H9 (cell line): Measurements from ENCODE around the gene MTMR4. TPM values are rescaled to one million over a fixed set of nuclear protein-coding genes. Genes with fewer than 3 reads are reported as not detected.

ENCODE experiments used
- DNase-seq: peaks from one replicate; pipeline ENCODE4 v3.0.0-alpha.2; 2017
- H2AFZ ChIP-seq: one replicate; pipeline ENCODE4 v1.6.1; 2013; ENCODE audit warnings: mild to moderate bottlenecking, low read length, control low read depth, moderate library complexity
- H2AK5ac ChIP-seq: 2 replicates; pipeline ENCODE4 v1.6.1; 2013; ENCODE audit warnings: low read length, control low read depth, mixed read lengths; ENCODE audit not compliant: insufficient read length
- H2BK120ac ChIP-seq: one replicate; pipeline ENCODE4 v1.6.1; 2013; ENCODE audit warnings: low read depth, mild to moderate bottlenecking, low read length, control low read depth, inconsistent platforms; ENCODE audit not compliant: poor library complexity, severe bottlenecking
- H2BK12ac ChIP-seq: 2 replicates; pipeline ENCODE4 v1.6.1; 2013; ENCODE audit warnings: low read length, control low read depth, mixed read lengths, low read depth; ENCODE audit not compliant: insufficient read length
- H2BK15ac ChIP-seq: 2 replicates; pipeline ENCODE4 v1.6.1; 2013; ENCODE audit warnings: low read depth, low read length, control low read depth
- H2BK20ac ChIP-seq: one replicate; pipeline ENCODE4 v1.6.1; 2013; ENCODE audit warnings: low read depth, mild to moderate bottlenecking, low read length, control low read depth, inconsistent platforms; ENCODE audit not compliant: poor library complexity, severe bottlenecking
- H2BK5ac ChIP-seq: 2 replicates; pipeline ENCODE4 v1.6.1; 2013; ENCODE audit warnings: low read length, control low read depth, mixed read lengths; ENCODE audit not compliant: insufficient read length
- H3K14ac ChIP-seq: 2 replicates; pipeline ENCODE4 v1.6.1; 2013; ENCODE audit warnings: low read length, control low read depth; ENCODE audit not compliant: insufficient read depth
- H3K18ac ChIP-seq: 2 replicates; pipeline ENCODE4 v1.6.1; 2013; ENCODE audit warnings: low read depth, mild to moderate bottlenecking, mixed read lengths, low read length, control low read depth; ENCODE audit not compliant: insufficient read length
- H3K23ac ChIP-seq: 2 replicates; pipeline ENCODE4 v1.6.1; 2013; ENCODE audit warnings: low read length, control low read depth, mixed read lengths, low read depth; ENCODE audit not compliant: insufficient read length
- H3K23me2 ChIP-seq: 2 replicates; pipeline ENCODE4 v1.6.1; 2013; ENCODE audit warnings: low read depth, mild to moderate bottlenecking, mixed read lengths, low read length, control low read depth; ENCODE audit not compliant: insufficient read length, poor library complexity, severe bottlenecking
- H3K27ac ChIP-seq: 2 replicates; pipeline ENCODE4 v1.5.1; 2013; ENCODE audit warnings: low read length, control low read depth, mixed read lengths, low read depth; ENCODE audit not compliant: insufficient read length
- H3K27me3 ChIP-seq: 2 replicates; pipeline ENCODE4 v1.6.1; 2013; ENCODE audit warnings: low read length, control low read depth, inconsistent platforms; ENCODE audit not compliant: insufficient read depth
- H3K4ac ChIP-seq: 2 replicates; pipeline ENCODE4 v1.6.1; 2013; ENCODE audit warnings: low read depth, mild to moderate bottlenecking, control low read depth, inconsistent platforms, low read length, moderate library complexity
- H3K4me1 ChIP-seq: 2 replicates; pipeline ENCODE4 v1.6.1; 2013; ENCODE audit warnings: low read length, control low read depth, inconsistent platforms; ENCODE audit not compliant: insufficient read depth
- H3K4me2 ChIP-seq: 2 replicates; pipeline ENCODE4 v1.6.1; 2013; ENCODE audit warnings: low read length, control low read depth, mixed read lengths; ENCODE audit not compliant: insufficient read length, insufficient read depth
- H3K56ac ChIP-seq: 2 replicates; pipeline ENCODE4 v1.6.1; 2013; ENCODE audit warnings: low read depth, mild to moderate bottlenecking, mixed read lengths, low read length, control low read depth; ENCODE audit not compliant: insufficient read length
- H3K79me1 ChIP-seq: 2 replicates; pipeline ENCODE4 v1.6.1; 2013; ENCODE audit warnings: low read depth, mild to moderate bottlenecking, moderate library complexity, low read length, control low read depth, inconsistent platforms; ENCODE audit not compliant: insufficient read depth, poor library complexity, severe bottlenecking
- H3K79me2 ChIP-seq: 2 replicates; pipeline ENCODE4 v1.6.1; 2013; ENCODE audit warnings: low read length, control low read depth, inconsistent platforms; ENCODE audit not compliant: insufficient read depth
- H3K9ac ChIP-seq: 2 replicates; pipeline ENCODE4 v1.6.1; 2013; ENCODE audit warnings: low read length, control low read depth, mixed read lengths; ENCODE audit not compliant: insufficient read length; ENCODE audit errors: extremely low read depth
- H3K9me3 ChIP-seq: one replicate; pipeline ENCODE4 v1.6.1; 2013; ENCODE audit warnings: low read depth, low read length, inconsistent platforms; ENCODE audit not compliant: control insufficient read depth
- H3T11ph ChIP-seq: one replicate; pipeline ENCODE4 v1.6.1; 2013; ENCODE audit warnings: mild to moderate bottlenecking, low read length, control low read depth, inconsistent platforms
- H4K20me1 ChIP-seq: one replicate; pipeline ENCODE4 v1.6.1; 2013; ENCODE audit not compliant: control insufficient read depth, insufficient read length, insufficient read depth
- H4K5ac ChIP-seq: 2 replicates; pipeline ENCODE4 v1.6.1; 2013; ENCODE audit warnings: low read depth, mild to moderate bottlenecking, mixed read lengths, low read length, control low read depth; ENCODE audit not compliant: insufficient read length
- H4K8ac ChIP-seq: replicated peaks from 2 replicates; pipeline ENCODE4 v1.6.1; 2013; ENCODE audit warnings: low read length, control low read depth, mixed read lengths, low read depth; ENCODE audit not compliant: insufficient read length
- H4K91ac ChIP-seq: 2 replicates; pipeline ENCODE4 v1.6.1; 2013; ENCODE audit warnings: low read depth, mild to moderate bottlenecking, moderate library complexity, mixed read lengths, low read length, control low read depth; ENCODE audit not compliant: insufficient read length
- H3K27ac Mint-ChIP-seq, 3 experiments: 2 replicates in 2 of 3; 3 replicates in 1 of 3; pipeline ENCODE4 v1.8.0; 2020 to 2021; ENCODE audit warnings: mixed read lengths in 3 of 3, mild to moderate bottlenecking in 1 of 3, moderate library complexity in 1 of 3
- H3K27me3 Mint-ChIP-seq: 2 replicates; pipeline ENCODE4 v1.8.0; 2021; ENCODE audit warnings: low read depth, mild to moderate bottlenecking, moderate library complexity, mixed read lengths
- H3K36me3 Mint-ChIP-seq, 3 experiments: 2 replicates in 2 of 3; 3 replicates in 1 of 3; pipeline ENCODE4 v1.8.0; 2020 to 2021; ENCODE audit warnings: low read depth in 3 of 3, mixed read lengths in 3 of 3; ENCODE audit not compliant: insufficient read depth in 1 of 3
- H3K4me1 Mint-ChIP-seq, 2 experiments: 2 replicates each; pipeline ENCODE4 v1.8.0; 2020; ENCODE audit warnings: mixed read lengths in 2 of 2
- H3K4me3 Mint-ChIP-seq, 2 experiments: 2 replicates in 1 of 2; 3 replicates in 1 of 2; pipeline ENCODE4 v1.8.0; 2020 to 2021; ENCODE audit warnings: mild to moderate bottlenecking in 2 of 2, mixed read lengths in 2 of 2, moderate library complexity in 1 of 2
- H3K9me3 Mint-ChIP-seq, 2 experiments: 2 replicates in 1 of 2; 3 replicates in 1 of 2; pipeline ENCODE4 v1.8.0; 2020; ENCODE audit warnings: mild to moderate bottlenecking in 2 of 2, mixed read lengths in 2 of 2, moderate library complexity in 1 of 2
- total RNA-seq: library from RNA; stranded (reverse); gene quantifications from 2 replicates; pipeline ENCODE4 v1.2.1, GENCODE V29; 2021
- TF ChIP-seq, protein P1 (sequence below): fragments of 200-600 bp; sonication (generic); conservative IDR thresholded peaks from 3 replicates; pipeline ENCODE4 v1.8.0; 2021; ENCODE audit warnings: antibody characterized with exemption, mild to moderate bottlenecking

MTMR4 gene
- total RNA-seq, 1 experiment from 2014 or later, result 31.2 TPM

DNA sequence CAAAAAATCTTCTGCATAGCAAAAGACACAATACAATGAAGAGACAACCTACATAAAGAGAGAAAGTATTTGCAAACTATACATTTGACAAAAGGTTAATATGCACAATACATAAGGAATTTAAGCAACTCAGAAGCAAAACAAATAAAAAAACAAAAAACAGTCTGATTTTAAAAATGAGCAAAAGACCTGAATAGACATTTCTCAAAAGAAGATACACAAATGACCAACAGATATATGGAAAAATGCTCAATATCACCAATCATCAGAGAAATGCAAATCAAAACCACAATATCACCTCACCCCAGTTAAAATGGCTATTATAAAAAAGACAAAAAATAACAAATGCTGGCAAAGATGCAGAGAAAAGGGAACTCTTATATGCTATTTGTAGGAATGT lies 58.9 kb downstream of the MTMR4 start:
- H4K5ac ChIP-seq, result no peak overlapping the region
- H3K4me1 ChIP-seq, result no peaks in the 10 kb centered on the region
- H3K4me2 ChIP-seq, result no peak overlapping the region
- H3K23ac ChIP-seq, result no peak overlapping the region
- H2AFZ ChIP-seq, result no peak overlapping the region
- H3K23me2 ChIP-seq, result no peaks in the 10 kb centered on the region
- H2AK5ac ChIP-seq, result no peak overlapping the region
- TF ChIP-seq, protein P1, sequence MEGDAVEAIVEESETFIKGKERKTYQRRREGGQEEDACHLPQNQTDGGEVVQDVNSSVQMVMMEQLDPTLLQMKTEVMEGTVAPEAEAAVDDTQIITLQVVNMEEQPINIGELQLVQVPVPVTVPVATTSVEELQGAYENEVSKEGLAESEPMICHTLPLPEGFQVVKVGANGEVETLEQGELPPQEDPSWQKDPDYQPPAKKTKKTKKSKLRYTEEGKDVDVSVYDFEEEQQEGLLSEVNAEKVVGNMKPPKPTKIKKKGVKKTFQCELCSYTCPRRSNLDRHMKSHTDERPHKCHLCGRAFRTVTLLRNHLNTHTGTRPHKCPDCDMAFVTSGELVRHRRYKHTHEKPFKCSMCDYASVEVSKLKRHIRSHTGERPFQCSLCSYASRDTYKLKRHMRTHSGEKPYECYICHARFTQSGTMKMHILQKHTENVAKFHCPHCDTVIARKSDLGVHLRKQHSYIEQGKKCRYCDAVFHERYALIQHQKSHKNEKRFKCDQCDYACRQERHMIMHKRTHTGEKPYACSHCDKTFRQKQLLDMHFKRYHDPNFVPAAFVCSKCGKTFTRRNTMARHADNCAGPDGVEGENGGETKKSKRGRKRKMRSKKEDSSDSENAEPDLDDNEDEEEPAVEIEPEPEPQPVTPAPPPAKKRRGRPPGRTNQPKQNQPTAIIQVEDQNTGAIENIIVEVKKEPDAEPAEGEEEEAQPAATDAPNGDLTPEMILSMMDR, result no peak
- no peak overlapping the region for H3K27ac Mint-ChIP-seq
- H4K8ac ChIP-seq, result no peak overlapping the region
- no peak overlapping the region for H3K9ac ChIP-seq
- H3K4me3 Mint-ChIP-seq, result no peak overlapping the region
- no peaks in the 10 kb centered on the region for H3K27me3 ChIP-seq
- no peak overlapping the region for H2BK15ac ChIP-seq
- H3K79me1 ChIP-seq, result no peaks in the 10 kb centered on the region
- no peaks in the 10 kb centered on the region for H3K9me3 ChIP-seq
- H3T11ph ChIP-seq, result no peak overlapping the region
- H3K4me1 Mint-ChIP-seq, result no peaks in the 10 kb centered on the region
- H3K4ac ChIP-seq, result no peak overlapping the region
- no peaks in the 10 kb centered on the region for H3K79me2 ChIP-seq
- no peak for DNase-seq
- no peak overlapping the region for H2BK120ac ChIP-seq
- H2BK20ac ChIP-seq, result no peak overlapping the region
- H3K36me3 Mint-ChIP-seq, result no peaks in the 10 kb centered on the region
- H3K56ac ChIP-seq, result no peak overlapping the region
- no peaks in the 10 kb centered on the region for H3K9me3 Mint-ChIP-seq
- peaks cover 2% of the 10 kb centered on the region; the same call in 1 of the 2 replicates for H3K27me3 Mint-ChIP-seq
- no peak overlapping the region for H3K18ac ChIP-seq
- no peak overlapping the region for H2BK12ac ChIP-seq
- H4K20me1 ChIP-seq, result no peaks in the 10 kb centered on the region
- no peak overlapping the region for H4K91ac ChIP-seq
- H2BK5ac ChIP-seq, result no peak overlapping the region
- no peak overlapping the region for H3K14ac ChIP-seq
- H3K27ac ChIP-seq, result no peak overlapping the region
